Smooth muscle cell (in vitro differentiated cells): ENCODE data around the gene AKAP6. TPM values are rescaled to one million over a fixed set of nuclear protein-coding genes. Genes with fewer than 3 reads are reported as not detected.

Source experiments
- DNase-seq: peaks from one replicate; lab custom pipeline; 2025; ENCODE audit not compliant: unreplicated experiment; lab: John Stamatoyannopoulos, UW
- H2AFZ ChIP-seq: fragments of 200-600 bp; sonication (generic); 2 replicates; pipeline ENCODE4 v1.6.0; 2016; ENCODE audit warnings: antibody characterized with exemption, low read depth, mild to moderate bottlenecking
- H3F3A ChIP-seq: fragments of 200-600 bp; sonication (generic); 2 replicates; pipeline ENCODE4 v1.6.0; 2017; ENCODE audit warnings: antibody characterized with exemption, low read depth
- H3K27ac ChIP-seq: fragments of 200-600 bp; sonication (generic); 2 replicates; pipeline ENCODE4 v1.5.1; 2016; ENCODE audit warnings: low read depth, mild to moderate bottlenecking
- H3K27me3 ChIP-seq: fragments of 200-600 bp; sonication (generic); 2 replicates; pipeline ENCODE4 v1.6.1; 2016; ENCODE audit warnings: low read depth, mild to moderate bottlenecking
- H3K36me3 ChIP-seq: fragments of 200-600 bp; sonication (generic); 2 replicates; pipeline ENCODE4 v1.5.1; 2016; ENCODE audit warnings: low read depth
- H3K4me1 ChIP-seq: fragments of 200-600 bp; sonication (generic); 2 replicates; pipeline ENCODE4 v1.5.1; 2016; ENCODE audit warnings: low read depth
- H3K4me2 ChIP-seq: fragments of 200-600 bp; sonication (generic); 2 replicates; pipeline ENCODE4 v1.6.0; 2016; ENCODE audit warnings: mild to moderate bottlenecking
- H3K4me3 ChIP-seq: fragments of 200-600 bp; sonication (generic); 2 replicates; pipeline ENCODE4 v1.5.1; 2016; ENCODE audit warnings: mild to moderate bottlenecking
- H3K79me2 ChIP-seq: fragments of 200-600 bp; sonication (generic); 2 replicates; pipeline ENCODE4 v1.6.0; 2016; ENCODE audit warnings: low read depth, mild to moderate bottlenecking
- H3K9ac ChIP-seq: fragments of 200-600 bp; sonication (generic); 2 replicates; pipeline ENCODE4 v1.6.0; 2016; ENCODE audit warnings: low read depth
- H3K9me3 ChIP-seq: fragments of 200-600 bp; sonication (generic); replicated peaks from 2 replicates; pipeline ENCODE4 v1.5.1; 2016; ENCODE audit warnings: low read depth
- H4K20me1 ChIP-seq: fragments of 200-600 bp; sonication (generic); 2 replicates; pipeline ENCODE4 v1.6.0; 2016; ENCODE audit warnings: low read depth
- WGBS: methylation state at CpG from one replicate; pipeline ENCODE4 v1.1.7; 2016; ENCODE audit warnings: low lambda C conversion rate; 5-methylcytosine and 5-hydroxymethylcytosine counted together
- polyA plus RNA-seq: library from polyadenylated mRNA; unstranded; fragments of >200 nt; fragmentation: Nextera tagmentation; extraction: Ambion mirVana; gene quantifications from 2 replicates; pipeline ENCODE4 v1.2.1, GENCODE V29; 2016
- total RNA-seq: library from RNA; depleted of rRNA; stranded (reverse); fragments of >200 nt; gene quantifications from 2 replicates; pipeline ENCODE4 v1.2.3, GENCODE V29; 2014
- TF ChIP-seq, protein P1 (sequence below): fragments of 200-600 bp; sonication (generic); IDR thresholded peaks from 2 replicates; pipeline ENCODE4 v1.5.1; 2017; ENCODE audit warnings: borderline replicate concordance, mild to moderate bottlenecking, antibody characterized with exemption; ENCODE audit not compliant: insufficient read depth, poor library complexity, severe bottlenecking

The AKAP6 gene
- total and polyA plus RNA-seq, 2 experiments from 2014 or later = 1.3 to 6.4 TPM

DNA sequence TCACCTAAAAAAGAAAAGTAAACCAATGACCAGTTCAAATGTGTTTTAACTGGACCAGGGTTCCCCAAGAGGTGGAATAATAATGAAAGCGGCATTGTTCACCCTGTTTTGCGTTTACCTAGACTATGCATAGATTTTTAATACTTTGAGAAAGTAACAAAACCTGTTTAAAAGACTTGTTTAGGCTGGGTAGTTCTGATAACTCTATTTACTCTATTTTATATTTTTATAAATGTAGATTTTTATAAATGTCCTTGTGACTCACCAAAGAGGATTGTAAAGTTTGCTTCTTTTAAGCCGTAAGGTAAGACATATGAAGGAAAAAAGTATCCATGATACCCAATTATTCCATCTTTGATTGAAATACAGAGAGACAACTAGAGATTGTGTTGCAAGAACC is 321.6 kb downstream of the AKAP6 start:
- Histone ChIP-seq H3K4me3 (no peak overlapping the region), H3K27ac (no peak overlapping the region), H3K4me1 (no peaks in the 10 kb centered on the region), H3K27me3 (no peaks in the 10 kb centered on the region), H3K79me2 (no peaks in the 10 kb centered on the region), H3K4me2 (no peak overlapping the region), H3K36me3 (no peaks in the 10 kb centered on the region), H3F3A (no peaks in the 10 kb centered on the region), H3K9ac (no peak overlapping the region), H3K9me3 (no peaks in the 10 kb centered on the region), H4K20me1 (no peaks in the 10 kb centered on the region), H2AFZ (no peak overlapping the region)
- WGBS = 96% methylated on average over 3 of the region's 3 CpGs
- no peak for DNase-seq
- TF ChIP-seq, protein P1, sequence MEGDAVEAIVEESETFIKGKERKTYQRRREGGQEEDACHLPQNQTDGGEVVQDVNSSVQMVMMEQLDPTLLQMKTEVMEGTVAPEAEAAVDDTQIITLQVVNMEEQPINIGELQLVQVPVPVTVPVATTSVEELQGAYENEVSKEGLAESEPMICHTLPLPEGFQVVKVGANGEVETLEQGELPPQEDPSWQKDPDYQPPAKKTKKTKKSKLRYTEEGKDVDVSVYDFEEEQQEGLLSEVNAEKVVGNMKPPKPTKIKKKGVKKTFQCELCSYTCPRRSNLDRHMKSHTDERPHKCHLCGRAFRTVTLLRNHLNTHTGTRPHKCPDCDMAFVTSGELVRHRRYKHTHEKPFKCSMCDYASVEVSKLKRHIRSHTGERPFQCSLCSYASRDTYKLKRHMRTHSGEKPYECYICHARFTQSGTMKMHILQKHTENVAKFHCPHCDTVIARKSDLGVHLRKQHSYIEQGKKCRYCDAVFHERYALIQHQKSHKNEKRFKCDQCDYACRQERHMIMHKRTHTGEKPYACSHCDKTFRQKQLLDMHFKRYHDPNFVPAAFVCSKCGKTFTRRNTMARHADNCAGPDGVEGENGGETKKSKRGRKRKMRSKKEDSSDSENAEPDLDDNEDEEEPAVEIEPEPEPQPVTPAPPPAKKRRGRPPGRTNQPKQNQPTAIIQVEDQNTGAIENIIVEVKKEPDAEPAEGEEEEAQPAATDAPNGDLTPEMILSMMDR = no peak

GRCh38 chr14:32654106-32654505 is 325.0 kb downstream of the AKAP6 start:
- no peaks in the 10 kb centered on the region for H3F3A ChIP-seq
- no peak overlapping the region for H3K9ac ChIP-seq
- H3K9me3 ChIP-seq = no peaks in the 10 kb centered on the region
- no peaks in the 10 kb centered on the region for H4K20me1 ChIP-seq
- TF ChIP-seq, protein P1 = no peak
- no peaks in the 10 kb centered on the region for H3K79me2 ChIP-seq
- H3K4me3 ChIP-seq = no peak overlapping the region
- no peak for DNase-seq
- no peaks in the 10 kb centered on the region for H3K4me1 ChIP-seq
- H2AFZ ChIP-seq = no peak overlapping the region
- no peaks in the 10 kb centered on the region for H3K27me3 ChIP-seq
- no peak overlapping the region for H3K4me2 ChIP-seq
- WGBS = 90% methylated on average over 1 of the region's 1 CpG
- no peak overlapping the region for H3K27ac ChIP-seq
- H3K36me3 ChIP-seq = no peaks in the 10 kb centered on the region

DNA sequence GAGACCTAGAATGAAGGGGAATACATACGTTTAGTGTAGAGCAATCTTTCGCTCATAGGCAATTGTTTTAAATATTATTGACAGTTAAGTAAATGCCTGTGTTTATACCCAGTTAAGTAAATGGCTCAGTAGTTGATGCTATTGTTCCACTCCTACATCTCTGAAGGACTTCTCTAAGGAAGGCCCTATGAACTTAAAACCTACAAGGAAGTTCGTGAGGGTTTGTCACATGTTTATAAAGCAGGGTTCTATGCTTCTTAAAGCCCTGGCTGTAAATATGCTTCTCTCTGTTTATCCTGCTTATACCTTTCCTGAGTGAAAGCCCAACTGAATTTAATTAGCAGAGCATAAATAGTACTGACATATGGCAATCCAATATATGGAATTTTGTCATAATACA is 327.5 kb downstream of the AKAP6 start:
- H3K4me2 ChIP-seq = no peak overlapping the region
- no peak for DNase-seq
- H3K9me3 ChIP-seq = no peaks in the 10 kb centered on the region
- no peaks in the 10 kb centered on the region for H3F3A ChIP-seq
- no peak overlapping the region for H3K27ac ChIP-seq
- peak overlapping the region; percentile 77 for H2AFZ ChIP-seq
- H3K9ac ChIP-seq = no peak overlapping the region
- H3K27me3 ChIP-seq = no peaks in the 10 kb centered on the region
- WGBS = 94% methylated on average over 3 of the region's 3 CpGs
- no peaks in the 10 kb centered on the region for H3K36me3 ChIP-seq
- no peak overlapping the region for H3K4me3 ChIP-seq
- H4K20me1 ChIP-seq = no peaks in the 10 kb centered on the region
- TF ChIP-seq, protein P1 = no peak
- H3K79me2 ChIP-seq = no peaks in the 10 kb centered on the region
- H3K4me1 ChIP-seq = no peaks in the 10 kb centered on the region

DNA sequence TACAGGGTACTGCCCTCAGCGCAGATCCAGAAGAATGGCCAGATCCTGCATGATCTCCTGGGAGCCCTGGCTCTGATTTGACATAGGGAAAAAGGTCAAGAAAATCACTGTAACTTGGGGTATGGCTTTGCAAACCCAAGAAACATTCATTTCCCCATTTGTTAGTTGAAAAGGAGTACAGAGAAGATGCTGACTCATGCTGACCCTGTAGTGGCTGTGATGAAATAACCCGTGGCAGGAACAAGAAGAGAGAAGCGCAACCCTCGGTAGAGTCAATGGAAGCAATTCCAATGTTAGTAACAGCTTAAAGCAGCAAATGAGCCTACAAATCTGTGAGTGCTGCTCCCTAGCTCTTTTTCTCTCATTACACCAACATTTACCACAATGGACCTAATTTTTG is 328.0 kb downstream of the AKAP6 start:
- Histone ChIP-seq H4K20me1 (no peaks in the 10 kb centered on the region), H2AFZ (peak overlapping the region; percentile 77), H3K27ac (no peak overlapping the region), H3K4me3 (no peak overlapping the region), H3K79me2 (no peaks in the 10 kb centered on the region), H3K27me3 (no peaks in the 10 kb centered on the region), H3K4me2 (no peak overlapping the region), H3F3A (no peaks in the 10 kb centered on the region), H3K36me3 (no peaks in the 10 kb centered on the region), H3K4me1 (no peaks in the 10 kb centered on the region), H3K9me3 (no peaks in the 10 kb centered on the region), H3K9ac (no peak overlapping the region)
- TF ChIP-seq, protein P1 = no peak
- WGBS = 56% methylated on average over 4 of the region's 4 CpGs
- DNase-seq = no peak
